Measurements from ENCODE around the gene SLC25A18.

SLC25A18 gene

DNA sequence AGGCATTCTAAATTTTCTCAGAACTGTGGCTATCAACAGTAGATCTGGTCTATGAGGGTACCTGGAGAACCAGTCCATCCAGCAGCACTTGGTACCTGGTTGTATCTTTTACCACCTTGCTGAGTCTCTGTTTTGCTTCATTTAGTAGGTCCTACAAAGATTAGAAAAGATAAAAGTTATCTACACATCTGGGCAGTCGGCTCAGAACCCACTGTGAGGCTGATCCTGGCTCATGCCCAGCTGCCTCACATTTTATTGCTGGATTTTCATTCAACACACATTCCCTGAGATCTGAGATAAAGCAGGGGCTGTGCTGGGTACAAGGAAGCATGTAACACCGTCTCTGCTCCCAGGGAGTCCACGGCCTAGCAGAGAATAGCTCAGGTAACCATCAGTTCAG lies 37.7 kb downstream of the SLC25A18 start:
- no peak overlapping the region for H3K4me3 ChIP-seq (ENCODE audit: low read length)
- TF ChIP-seq, protein P1, sequence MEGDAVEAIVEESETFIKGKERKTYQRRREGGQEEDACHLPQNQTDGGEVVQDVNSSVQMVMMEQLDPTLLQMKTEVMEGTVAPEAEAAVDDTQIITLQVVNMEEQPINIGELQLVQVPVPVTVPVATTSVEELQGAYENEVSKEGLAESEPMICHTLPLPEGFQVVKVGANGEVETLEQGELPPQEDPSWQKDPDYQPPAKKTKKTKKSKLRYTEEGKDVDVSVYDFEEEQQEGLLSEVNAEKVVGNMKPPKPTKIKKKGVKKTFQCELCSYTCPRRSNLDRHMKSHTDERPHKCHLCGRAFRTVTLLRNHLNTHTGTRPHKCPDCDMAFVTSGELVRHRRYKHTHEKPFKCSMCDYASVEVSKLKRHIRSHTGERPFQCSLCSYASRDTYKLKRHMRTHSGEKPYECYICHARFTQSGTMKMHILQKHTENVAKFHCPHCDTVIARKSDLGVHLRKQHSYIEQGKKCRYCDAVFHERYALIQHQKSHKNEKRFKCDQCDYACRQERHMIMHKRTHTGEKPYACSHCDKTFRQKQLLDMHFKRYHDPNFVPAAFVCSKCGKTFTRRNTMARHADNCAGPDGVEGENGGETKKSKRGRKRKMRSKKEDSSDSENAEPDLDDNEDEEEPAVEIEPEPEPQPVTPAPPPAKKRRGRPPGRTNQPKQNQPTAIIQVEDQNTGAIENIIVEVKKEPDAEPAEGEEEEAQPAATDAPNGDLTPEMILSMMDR (IDR thresholded peaks at IDR 0.05; ENCODE audit: insufficient read depth, low read depth, low read length, missing control alignments): no peak
- DNase-seq (ENCODE audit: low read depth): no peak

DNA sequence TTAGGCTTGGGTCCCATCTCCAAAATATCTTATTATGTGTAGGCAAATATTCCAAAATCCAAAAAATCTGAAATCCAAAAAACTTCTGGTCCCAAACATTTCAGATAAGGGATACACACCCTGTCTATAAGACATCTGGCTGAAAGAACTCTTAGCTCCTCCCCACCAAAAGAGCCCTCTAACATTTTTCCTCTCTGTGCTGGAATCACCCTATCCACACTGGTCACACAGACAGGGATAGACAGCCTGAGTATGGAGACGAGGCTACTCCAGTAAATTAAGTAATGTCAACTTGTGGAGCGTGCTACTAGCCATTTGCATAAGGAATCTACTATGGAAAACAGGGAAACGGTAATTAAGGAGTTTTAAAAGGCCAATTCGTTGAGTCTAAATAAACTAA lies 40.4 kb downstream of the SLC25A18 start:
- TF ChIP-seq, protein P1 (IDR thresholded peaks at IDR 0.05; ENCODE audit: insufficient read depth, low read depth, low read length, missing control alignments): no peak
- H3K4me3 ChIP-seq (ENCODE audit: low read length): no peak overlapping the region
- no peak for DNase-seq (ENCODE audit: low read depth)

DNA sequence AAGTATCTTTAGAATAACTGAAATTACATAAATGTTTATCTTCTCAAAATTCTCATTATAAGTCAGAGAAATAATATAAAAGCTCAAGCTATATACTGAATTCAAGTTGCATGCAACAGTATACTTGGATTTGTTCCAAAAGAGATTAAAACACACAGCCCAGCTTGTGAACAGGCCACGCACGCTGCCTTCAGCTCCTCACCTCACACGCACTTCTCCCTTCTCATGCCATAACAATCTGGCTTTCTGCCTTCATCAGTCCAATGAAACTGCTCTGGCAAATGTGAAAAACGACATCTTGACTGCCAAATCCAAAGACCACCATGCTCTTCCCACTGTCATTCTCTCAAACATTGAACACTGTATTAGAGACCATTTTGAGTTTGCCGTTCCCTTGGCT lies 43.2 kb downstream of the SLC25A18 start:
- TF ChIP-seq, protein P1 (IDR thresholded peaks at IDR 0.05; ENCODE audit: insufficient read depth, low read depth, low read length, missing control alignments): no peak
- H3K4me3 ChIP-seq (ENCODE audit: low read length): no peak overlapping the region
- DNase-seq (ENCODE audit: low read depth): no peak

GRCh38 chr22:17607891-17608521 lies 44.7 kb downstream of the SLC25A18 start:
- no peak for DNase-seq (ENCODE audit: low read depth)
- H3K4me3 ChIP-seq (ENCODE audit: low read length): no peak overlapping the region
- TF ChIP-seq, protein P1 (IDR thresholded peaks at IDR 0.05; ENCODE audit: insufficient read depth, low read depth, low read length, missing control alignments): no peak

DNA sequence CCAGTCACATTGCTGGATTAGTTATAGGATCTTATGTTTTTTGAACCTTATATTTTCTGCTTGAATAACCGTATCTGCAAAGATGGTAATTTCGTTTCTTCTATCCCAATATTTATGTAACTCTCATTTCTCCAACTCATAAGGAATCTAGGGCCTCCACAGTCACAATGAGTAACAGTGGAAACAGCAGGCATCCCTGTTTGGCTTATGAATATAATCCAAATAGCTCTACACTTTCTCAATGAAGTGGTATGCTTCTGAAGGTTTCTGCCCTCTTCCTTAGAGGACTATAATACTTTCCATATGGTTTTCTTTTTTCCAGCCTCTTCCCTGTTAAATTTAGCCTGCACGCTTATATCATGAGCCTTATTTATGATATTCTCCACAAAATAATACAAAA lies 48.8 kb downstream of the SLC25A18 start:
- DNase-seq (ENCODE audit: low read depth): no peak
- no peak overlapping the region for H3K4me3 ChIP-seq (ENCODE audit: low read length)
- TF ChIP-seq, protein P1 (IDR thresholded peaks at IDR 0.05; ENCODE audit: insufficient read depth, low read depth, low read length, missing control alignments): no peak

- DNase-seq (ENCODE audit: low read depth): no peak
- TF ChIP-seq, protein P1 (IDR thresholded peaks at IDR 0.05; ENCODE audit: insufficient read depth, low read depth, low read length, missing control alignments): no peak
- H3K4me3 ChIP-seq (ENCODE audit: low read length): no peak overlapping the region
Observed at GRCh38 chr22:17613280-17613679, 50.0 kb downstream of the SLC25A18 start.

- peak overlapping the region; percentile 94 for H3K4me3 ChIP-seq (ENCODE audit: low read length)
- no peak for DNase-seq (ENCODE audit: low read depth)
- TF ChIP-seq, protein P1 (IDR thresholded peaks at IDR 0.05; ENCODE audit: insufficient read depth, low read depth, low read length, missing control alignments): no peak
Observed at GRCh38 chr22:17627961-17628405, 64.7 kb downstream of the SLC25A18 start.

All from epithelial cell of esophagus (primary cell).